Panc1 (cell line): ENCODE data around the gene PPM1B. TPM values are rescaled to one million over a fixed set of nuclear protein-coding genes. Genes with fewer than 3 reads are reported as not detected.

Experiments used
- ATAC-seq: fragments of 200-7000 bp; cut with Tn5 transposase; 2 replicates; pipeline ENCODE4 v1.9.1; 2020; ENCODE audit warnings: mild to moderate bottlenecking, moderate library complexity
- BruUV-seq: library from RNA; stranded (reverse); fragments of 400-500 nt; replicated peaks from 2 replicates; lab custom pipeline; 2021; lab: Mats Ljungman, UMichigan
- CTCF ChIA-PET: fragments of 300-600 bp; sonication (Branson Sonifier 250); formaldehyde crosslinking; loops from one replicate; lab custom pipeline; 2022; ENCODE audit warnings: antibody characterized with exemption; lab: Charles Lee
- POLR2A ChIA-PET: fragments of 300-600 bp; sonication (Branson Sonifier 250); formaldehyde crosslinking; loops from one replicate; lab custom pipeline; 2022; ENCODE audit warnings: antibody characterized with exemption; lab: Charles Lee
- DNase-seq: peaks from one replicate; pipeline ENCODE4 v3.0.0-alpha.2; 2010; ENCODE audit warnings: low read depth, low spot score
- H3K27ac ChIP-seq: 2 replicates; pipeline ENCODE4 v1.5.1; 2011; ENCODE audit warnings: mild to moderate bottlenecking, low read length, inconsistent platforms
- H3K27me3 ChIP-seq: fragments of 200-500 bp; sonication (Bioruptor generic); 2 replicates; pipeline ENCODE4 v1.6.0; 2014; ENCODE audit warnings: low read length, inconsistent platforms; ENCODE audit not compliant: control insufficient read depth, insufficient read depth
- H3K36me3 ChIP-seq: fragments of 200-500 bp; sonication (Bioruptor generic); 2 replicates; pipeline ENCODE4 v1.5.1; 2014; ENCODE audit warnings: inconsistent platforms, mild to moderate bottlenecking, low read length, moderate library complexity; ENCODE audit not compliant: control insufficient read depth, insufficient read depth
- H3K4me1 ChIP-seq: 2 replicates; pipeline ENCODE4 v1.5.1; 2011; ENCODE audit warnings: inconsistent platforms, mild to moderate bottlenecking, low read length, moderate library complexity; ENCODE audit not compliant: control insufficient read depth, insufficient read depth
- H3K4me3 ChIP-seq, 2 experiments: 2 replicates each; pipeline ENCODE4 v1.5.1; 2011 to 2012; ENCODE audit warnings: low read depth in 2 of 2, low read length in 2 of 2, mild to moderate bottlenecking in 2 of 2, inconsistent platforms in 1 of 2, moderate library complexity in 1 of 2
- H3K9me3 ChIP-seq: fragments of 200-500 bp; sonication (Bioruptor generic); 2 replicates; pipeline ENCODE4 v1.5.1; 2014; ENCODE audit warnings: low read depth, mild to moderate bottlenecking, inconsistent platforms, low read length, moderate library complexity; ENCODE audit not compliant: control insufficient read depth, insufficient read depth
- CTCF ChIP-seq: fragments of 450-650 bp; IDR thresholded peaks from 2 replicates; pipeline ENCODE4 v1.5.1; 2017; ENCODE audit warnings: mild to moderate bottlenecking
- POLR2AphosphoS5 ChIP-seq: IDR thresholded peaks from 2 replicates; pipeline ENCODE4 v1.6.1; 2012; ENCODE audit warnings: mild to moderate bottlenecking, low read depth, low read length, moderate library complexity
- REST ChIP-seq, 2 experiments: IDR thresholded peaks; 2 replicates each; pipeline ENCODE4 v1.6.1; 2011 to 2012; ENCODE audit warnings: low read depth in 2 of 2, control low read depth in 1 of 2, low read length in 1 of 2, mild to moderate bottlenecking in 1 of 2, moderate library complexity in 1 of 2; ENCODE audit not compliant: insufficient read depth in 1 of 2
- SIN3A ChIP-seq: IDR thresholded peaks from 2 replicates; pipeline ENCODE4 v1.6.1; 2012; ENCODE audit warnings: low read depth, mild to moderate bottlenecking, low read length, moderate library complexity, borderline replicate concordance; ENCODE audit not compliant: insufficient read depth
- TCF7L2 ChIP-seq: IDR thresholded peaks from 2 replicates; pipeline ENCODE4 v1.6.1; 2011; ENCODE audit warnings: mild to moderate bottlenecking, low read depth, low read length, inconsistent platforms
- in situ Hi-C: cut with HindIII; loops from 2 replicates; pipeline ENCODE4 v1.10.0; 2016; ENCODE audit warnings: low sequenced_read_pairs, low pct_unique_long_range_greater_than_20kb
- intact Hi-C: fragments of 100-400 bp; cut with micrococcal nuclease; formaldehyde crosslinking; loops from one replicate; pipeline ENCODE4 v1.10.0; 2022; ENCODE audit not compliant: unreplicated experiment
- total RNA-seq: library from RNA; stranded (reverse); gene quantifications from one replicate; pipeline ENCODE4 v1.2.1, GENCODE V29; 2021; ENCODE audit not compliant: unreplicated experiment

The PPM1B gene
- total RNA-seq, 1 experiment from 2014 or later = 36.0 TPM

GRCh38 chr2:44190526-44190925, 21.9 kb downstream of the PPM1B start:
- H3K27me3 ChIP-seq = no peaks in the 10 kb centered on the region
- TF ChIP-seq POLR2AphosphoS5 (no peak), TCF7L2 (no peak)
- CTCF ChIA-PET = no interaction called here
- H3K9me3 ChIP-seq = no peaks in the 10 kb centered on the region
- in situ Hi-C loops (no loop called here), intact Hi-C loops (no loop called here)
- no peaks in the 10 kb centered on the region for H3K4me1 ChIP-seq
- no peak for ATAC-seq
- BruUV-seq = no TSS peak
- DNase-seq = no peak
- POLR2A ChIA-PET = no interaction called here
- H3K27ac ChIP-seq = no peak overlapping the region
- no peak overlapping the region for H3K4me3 ChIP-seq
- H3K36me3 ChIP-seq = no peaks in the 10 kb centered on the region

GRCh38 chr2:44191739-44192138, 23.1 kb downstream of the PPM1B start:
- H3K4me1 ChIP-seq = no peaks in the 10 kb centered on the region
- H3K27ac ChIP-seq = no peak overlapping the region
- intact Hi-C loops = no loop called here
- H3K36me3 ChIP-seq = no peaks in the 10 kb centered on the region
- CTCF ChIA-PET = no interaction called here
- H3K4me3 ChIP-seq = no peak overlapping the region
- TF ChIP-seq POLR2AphosphoS5 (no peak), REST (IDR thresholded peaks at IDR 0.05; ENCODE audit: insufficient read depth in 1 of 2, low read depth in 2 of 2, low read length in 1 of 2) (no peak), CTCF (no peak), TCF7L2 (no peak), SIN3A (no peak)
- in situ Hi-C loops = no loop called here
- no TSS peak for BruUV-seq
- H3K27me3 ChIP-seq = no peaks in the 10 kb centered on the region
- ATAC-seq (no peak), DNase-seq (no peak)
- no peaks in the 10 kb centered on the region for H3K9me3 ChIP-seq
- POLR2A ChIA-PET = interaction anchor here (0.6 kb wide), 1 partner anchor 1028 kb away, joined by 4 read pairs; no protein-coding TSS in a partner anchor

- DNase-seq (no peak), ATAC-seq (no peak)
- ChIA-PET CTCF (no interaction called here), POLR2A (interaction anchor here (0.6 kb wide), 1 partner anchor 1027 kb away, joined by 4 read pairs; no protein-coding TSS in a partner anchor)
- no peak overlapping the region for H3K4me3 ChIP-seq
- no peaks in the 10 kb centered on the region for H3K36me3 ChIP-seq
- H3K27ac ChIP-seq = no peak overlapping the region
- TSS peak; percentile 25 for BruUV-seq
- H3K27me3 ChIP-seq = no peaks in the 10 kb centered on the region
- in situ Hi-C loops (no loop called here), intact Hi-C loops (no loop called here)
- no peaks in the 10 kb centered on the region for H3K4me1 ChIP-seq
- H3K9me3 ChIP-seq = no peaks in the 10 kb centered on the region
- TF ChIP-seq REST (IDR thresholded peaks at IDR 0.05; ENCODE audit: insufficient read depth in 1 of 2, low read depth in 2 of 2, low read length in 1 of 2) (no peak), POLR2AphosphoS5 (no peak), CTCF (no peak), TCF7L2 (no peak), SIN3A (no peak)
Measured at GRCh38 chr2:44192646-44193045, 24.0 kb downstream of the PPM1B start.
